ENCODE measurements around the gene SH3BGRL. TPM values are rescaled to one million over a fixed set of nuclear protein-coding genes. Genes with fewer than 3 reads are reported as not detected.
"Not testable (repeated sequence)": the region's sequence is repeated elsewhere in the genome, so short reads cannot be mapped to it uniquely, and the experiment has no call there.

SH3BGRL gene
- total RNA-seq, 1 experiment from 2014 or later = 46.6 TPM

DNA sequence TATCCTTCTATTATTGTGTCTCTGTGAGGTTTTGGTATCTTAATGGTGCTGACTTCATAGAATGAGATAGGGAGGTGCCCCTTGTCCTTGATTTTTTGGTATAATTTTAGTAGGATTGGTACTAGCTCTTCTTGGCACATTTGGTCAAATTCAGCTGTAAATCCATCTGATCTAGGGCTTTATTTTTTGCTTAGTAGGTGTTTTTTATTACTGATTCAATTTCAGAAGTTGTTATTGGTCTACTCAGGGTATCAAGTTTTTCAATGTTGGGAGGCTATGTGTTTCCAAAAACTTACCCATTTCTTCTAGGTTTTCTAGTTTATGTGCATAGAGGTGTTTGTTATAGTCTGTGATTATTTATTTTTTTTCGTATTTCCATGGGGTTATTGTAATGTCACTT lies 103.3 kb downstream of the SH3BGRL start:
- TF ChIP-seq, protein P1, sequence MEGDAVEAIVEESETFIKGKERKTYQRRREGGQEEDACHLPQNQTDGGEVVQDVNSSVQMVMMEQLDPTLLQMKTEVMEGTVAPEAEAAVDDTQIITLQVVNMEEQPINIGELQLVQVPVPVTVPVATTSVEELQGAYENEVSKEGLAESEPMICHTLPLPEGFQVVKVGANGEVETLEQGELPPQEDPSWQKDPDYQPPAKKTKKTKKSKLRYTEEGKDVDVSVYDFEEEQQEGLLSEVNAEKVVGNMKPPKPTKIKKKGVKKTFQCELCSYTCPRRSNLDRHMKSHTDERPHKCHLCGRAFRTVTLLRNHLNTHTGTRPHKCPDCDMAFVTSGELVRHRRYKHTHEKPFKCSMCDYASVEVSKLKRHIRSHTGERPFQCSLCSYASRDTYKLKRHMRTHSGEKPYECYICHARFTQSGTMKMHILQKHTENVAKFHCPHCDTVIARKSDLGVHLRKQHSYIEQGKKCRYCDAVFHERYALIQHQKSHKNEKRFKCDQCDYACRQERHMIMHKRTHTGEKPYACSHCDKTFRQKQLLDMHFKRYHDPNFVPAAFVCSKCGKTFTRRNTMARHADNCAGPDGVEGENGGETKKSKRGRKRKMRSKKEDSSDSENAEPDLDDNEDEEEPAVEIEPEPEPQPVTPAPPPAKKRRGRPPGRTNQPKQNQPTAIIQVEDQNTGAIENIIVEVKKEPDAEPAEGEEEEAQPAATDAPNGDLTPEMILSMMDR (conservative IDR thresholded peaks at IDR 0.05) = no peak
- no peak for TF ChIP-seq EZH2 (IDR thresholded peaks at IDR 0.05; ENCODE audit: low read depth)
- no peaks in the 10 kb centered on the region for H3K36me3 ChIP-seq (ENCODE audit: low read depth)
- H3K9me2 ChIP-seq (ENCODE audit: insufficient read depth) = no peaks in the 10 kb centered on the region
- ChIA-PET POLR2A (ENCODE audit: unreplicated experiment) (no interaction called here), CTCF (no interaction called here)
- H3K4me1 ChIP-seq (replicated peaks; ENCODE audit: insufficient read depth) = no peaks in the 10 kb centered on the region
- H3K4me2 ChIP-seq = no peak overlapping the region
- intact Hi-C loops (cut with micrococcal nuclease; ENCODE audit: unreplicated experiment) = no loop called here
- H3K79me2 ChIP-seq (ENCODE audit: low read depth) = no peaks in the 10 kb centered on the region
- no peaks in the 10 kb centered on the region for H3F3A ChIP-seq (ENCODE audit: insufficient read depth, low read depth)
- H3K9me3 ChIP-seq (ENCODE audit: insufficient read depth, low read depth) = no peaks in the 10 kb centered on the region
- H3K4me3 ChIP-seq = no peak overlapping the region
- no peak overlapping the region for H3K27ac ChIP-seq
- no TSS peak for BruUV-seq (replicated peaks)
- no peaks in the 10 kb centered on the region for H4K20me1 ChIP-seq (ENCODE audit: insufficient read depth)
- H3K27me3 ChIP-seq (ENCODE audit: insufficient read depth, low read depth) = no peaks in the 10 kb centered on the region
- no peak for DNase-seq
- H2AFZ ChIP-seq = no peak overlapping the region

DNA sequence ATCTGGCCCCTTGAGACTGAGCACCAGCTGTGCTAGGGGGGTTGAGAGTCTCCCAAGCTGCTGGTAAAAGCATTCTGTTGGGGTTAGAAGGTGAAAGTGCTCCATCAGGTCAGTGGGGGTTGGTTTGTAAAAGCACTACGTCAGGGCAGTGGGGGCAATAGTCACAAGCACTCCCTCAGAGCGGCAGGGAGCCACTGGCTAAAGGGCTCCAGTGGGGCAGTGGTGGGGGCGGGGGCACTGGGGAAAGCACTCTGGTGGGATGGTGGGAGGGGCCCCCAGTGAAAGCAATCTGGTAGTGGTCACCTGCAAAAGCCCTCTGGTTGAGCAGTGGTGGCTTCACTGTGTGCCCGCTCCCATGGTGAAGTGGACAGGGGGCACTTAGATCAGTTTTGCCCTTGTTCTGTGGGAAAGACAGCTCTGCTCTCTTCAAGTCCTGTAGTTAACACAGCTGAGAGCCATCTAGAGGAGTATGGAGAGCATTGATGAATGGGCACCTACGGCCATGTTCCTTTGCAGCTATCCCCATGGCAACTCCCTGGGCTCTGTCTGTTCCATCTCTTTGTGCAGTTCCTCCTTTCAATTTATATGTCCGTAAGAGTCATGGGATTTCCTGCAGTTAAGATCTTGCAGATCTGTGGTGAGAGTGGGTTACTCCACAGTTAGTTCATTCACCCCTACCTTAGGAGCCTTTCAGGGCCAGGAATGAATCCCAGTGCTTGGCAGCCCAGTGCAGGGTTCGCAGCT lies 106.4 kb downstream of the SH3BGRL start:
- Histone ChIP-seq H3K4me1 (replicated peaks; ENCODE audit: insufficient read depth) (no peaks in the 10 kb centered on the region), H3K27ac (no peak overlapping the region), H4K20me1 (ENCODE audit: insufficient read depth) (no peaks in the 10 kb centered on the region), H2AFZ (no peak overlapping the region), H3K27me3 (ENCODE audit: insufficient read depth, low read depth) (no peaks in the 10 kb centered on the region), H3F3A (ENCODE audit: insufficient read depth, low read depth) (no peaks in the 10 kb centered on the region), H3K4me2 (no peak overlapping the region), H3K9me2 (ENCODE audit: insufficient read depth) (no peaks in the 10 kb centered on the region), H3K4me3 (no peak overlapping the region), H3K9me3 (ENCODE audit: insufficient read depth, low read depth) (no peaks in the 10 kb centered on the region), H3K36me3 (ENCODE audit: low read depth) (no peaks in the 10 kb centered on the region), H3K79me2 (ENCODE audit: low read depth) (no peaks in the 10 kb centered on the region)
- BruUV-seq (replicated peaks) = no TSS peak
- intact Hi-C loops (cut with micrococcal nuclease; ENCODE audit: unreplicated experiment) = no loop called here
- DNase-seq = no peak
- CTCF ChIA-PET = no interaction called here
- POLR2A ChIA-PET (ENCODE audit: unreplicated experiment) = no interaction called here
- TF ChIP-seq, protein P1 (conservative IDR thresholded peaks at IDR 0.05) = no peak
- no peak for TF ChIP-seq EZH2 (IDR thresholded peaks at IDR 0.05; ENCODE audit: low read depth)

DNA sequence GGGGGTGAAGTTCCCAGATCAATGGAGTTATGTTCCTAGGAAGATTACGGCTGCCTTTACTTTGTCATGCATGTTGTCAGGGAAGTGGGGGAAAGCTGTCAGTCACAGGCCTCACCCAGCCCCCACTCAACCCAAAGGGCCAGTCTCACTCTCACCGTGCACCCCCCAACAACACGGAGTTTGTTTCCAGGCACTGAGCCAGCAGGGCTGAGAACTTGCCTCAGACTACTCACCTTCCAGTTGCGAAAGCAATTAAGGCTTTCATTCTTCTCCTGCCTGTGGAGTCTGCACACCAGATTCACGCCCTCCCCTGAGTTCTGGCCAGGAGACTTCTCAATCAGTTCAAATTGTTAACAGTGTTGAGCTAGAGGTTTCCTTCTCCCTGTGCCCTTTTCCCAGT lies 114.3 kb downstream of the SH3BGRL start:
- no peaks in the 10 kb centered on the region for H3K4me1 ChIP-seq (replicated peaks; ENCODE audit: insufficient read depth)
- no TSS peak for BruUV-seq (replicated peaks)
- DNase-seq = no peak
- H3K4me2 ChIP-seq = no peak overlapping the region
- no peak overlapping the region for H2AFZ ChIP-seq
- ChIA-PET POLR2A (ENCODE audit: unreplicated experiment) (no interaction called here), CTCF (no interaction called here)
- H3K4me3 ChIP-seq = no peak overlapping the region
- H3K36me3 ChIP-seq (ENCODE audit: low read depth) = no peaks in the 10 kb centered on the region
- no peak for TF ChIP-seq EZH2 (IDR thresholded peaks at IDR 0.05; ENCODE audit: low read depth)
- TF ChIP-seq, protein P1 (conservative IDR thresholded peaks at IDR 0.05) = no peak
- H3F3A ChIP-seq (ENCODE audit: insufficient read depth, low read depth) = no peaks in the 10 kb centered on the region
- H3K27me3 ChIP-seq (ENCODE audit: insufficient read depth, low read depth) = no peaks in the 10 kb centered on the region
- no peaks in the 10 kb centered on the region for H3K9me2 ChIP-seq (ENCODE audit: insufficient read depth)
- H4K20me1 ChIP-seq (ENCODE audit: insufficient read depth) = no peaks in the 10 kb centered on the region
- no peaks in the 10 kb centered on the region for H3K79me2 ChIP-seq (ENCODE audit: low read depth)
- no peaks in the 10 kb centered on the region for H3K9me3 ChIP-seq (ENCODE audit: insufficient read depth, low read depth)
- intact Hi-C loops (cut with micrococcal nuclease; ENCODE audit: unreplicated experiment) = no loop called here
- no peak overlapping the region for H3K27ac ChIP-seq

DNA sequence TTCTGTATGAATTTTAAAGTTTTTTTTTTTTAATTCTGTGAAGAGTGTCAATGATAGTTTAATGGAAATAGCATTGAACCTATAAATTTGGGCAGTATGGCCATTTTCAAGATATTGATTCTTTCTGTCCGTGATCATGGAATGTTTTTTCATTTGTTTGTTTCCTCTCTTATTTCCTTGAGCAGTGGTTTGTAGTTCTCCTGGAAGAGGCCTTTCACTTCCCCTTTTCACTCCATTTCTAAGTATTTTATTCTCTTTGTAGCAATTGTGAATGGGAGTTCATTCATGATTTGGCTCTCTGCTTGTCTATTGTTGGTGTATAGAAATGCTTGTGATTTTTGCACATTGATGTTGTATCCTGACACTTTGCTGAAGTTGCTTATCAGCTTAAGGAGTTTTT lies 129.8 kb downstream of the SH3BGRL start:
- H3K4me2 ChIP-seq; H3K9me3 ChIP-seq (ENCODE audit: insufficient read depth, low read depth); H3K4me3 ChIP-seq; H3K9me2 ChIP-seq (ENCODE audit: insufficient read depth); H3K36me3 ChIP-seq (ENCODE audit: low read depth); H3K4me1 ChIP-seq (replicated peaks; ENCODE audit: insufficient read depth); CTCF ChIA-PET; POLR2A ChIA-PET (ENCODE audit: unreplicated experiment); BruUV-seq (replicated peaks); H4K20me1 ChIP-seq (ENCODE audit: insufficient read depth); H2AFZ ChIP-seq; H3K27me3 ChIP-seq (ENCODE audit: insufficient read depth, low read depth); H3K27ac ChIP-seq; DNase-seq; H3K79me2 ChIP-seq (ENCODE audit: low read depth); H3F3A ChIP-seq (ENCODE audit: insufficient read depth, low read depth): not testable (repeated sequence)
- intact Hi-C loops (cut with micrococcal nuclease; ENCODE audit: unreplicated experiment) = loop anchor here (10.0 kb wide), 1 partner anchor 127 kb away; the partner anchor contains the start of genes HMGN5 and SH3BGRL

Measured in PC-9 (cell line).